Esophagus muscularis mucosa (tissue), 4 donors: ENCODE results near the gene CLN5. TPM values are rescaled to one million over a fixed set of nuclear protein-coding genes. Genes with fewer than 3 reads are reported as not detected.
"Not testable (repeated sequence)": the region's sequence is repeated elsewhere in the genome, so short reads cannot be mapped to it uniquely, and the experiment has no call there.

Experiments used
- DNase-seq: peaks from one replicate; pipeline ENCODE4 v3.0.0-alpha.2; 2017; ENCODE audit errors: extremely low spot score
- H3K27ac ChIP-seq, 4 donors: fragments of 200-600 bp; sonication (generic); replicated peaks in 1 of 4; 1 replicate in 3 of 4; 2 replicates in 1 of 4; pipeline ENCODE4 v1.5.1; 2016 to 2019; ENCODE audit warnings: mild to moderate bottlenecking in 1 of 4
- H3K27me3 ChIP-seq, 4 donors: fragments of 200-600 bp; sonication (generic); one replicate each; pipeline versions ENCODE4 v1.5.1 to v1.6.0; 2016 to 2019
- H3K36me3 ChIP-seq, 4 donors: fragments of 200-600 bp; sonication (generic); one replicate each; pipeline ENCODE4 v1.5.1; 2016 to 2019
- H3K4me1 ChIP-seq, 4 donors: fragments of 200-600 bp; sonication (generic); one replicate each; pipeline ENCODE4 v1.5.1; 2016 to 2019
- H3K4me3 ChIP-seq, 4 donors: fragments of 200-600 bp; sonication (generic); 1 replicate in 2 of 4; 2 replicates in 2 of 4; pipeline ENCODE4 v1.5.1; 2016 to 2019; ENCODE audit warnings: mild to moderate bottlenecking in 4 of 4, moderate library complexity in 1 of 4
- H3K9me3 ChIP-seq, 4 donors: fragments of 200-600 bp; sonication (generic); 1 replicate in 3 of 4; 2 replicates in 1 of 4; pipeline ENCODE4 v1.5.1; 2016 to 2019
- EP300 ChIP-seq: sonication (generic); formaldehyde crosslinking; IDR thresholded peaks from one replicate; pipeline ENCODE4 v1.6.1; 2017; ENCODE audit warnings: antibody characterized with exemption
- POLR2A ChIP-seq: fragments of 450-650 bp; IDR thresholded peaks from one replicate; pipeline ENCODE4 v1.6.1; 2017; ENCODE audit warnings: antibody characterized with exemption, moderate library complexity, mild to moderate bottlenecking, low read depth
- POLR2AphosphoS5 ChIP-seq, 2 donors: sonication (generic); formaldehyde crosslinking; IDR thresholded peaks; one replicate each; pipeline ENCODE4 v1.6.1; 2017; ENCODE audit warnings: antibody characterized with exemption in 2 of 2
- WGBS: methylation state at CpG from one replicate; pipeline ENCODE4 v1.1.5; 2018; 5-methylcytosine and 5-hydroxymethylcytosine counted together
- intact Hi-C: fragments of 100-400 bp; cut with DNase I; formaldehyde crosslinking; loops from one replicate; pipeline ENCODE4 v1.15.1; 2023
- total RNA-seq, 4 donors: library from RNA; depleted of rRNA; stranded (reverse); fragments of >200 nt; gene quantifications; one replicate each; pipeline versions ENCODE4 v1.1.0 to v1.2.1, GENCODE V29; 2016
- TF ChIP-seq, protein P1 (sequence below), 3 experiments: fragments of 200-600 bp in 2 of 3; fragments of 450-650 bp in 1 of 3; sonication (generic) in 2 of 3; IDR thresholded peaks; one replicate each; pipeline ENCODE4 v1.5.1; 2017 to 2019; ENCODE audit warnings: antibody characterized with exemption in 3 of 3, mild to moderate bottlenecking in 2 of 3, moderate library complexity in 1 of 3

Gene CLN5
- total RNA-seq, 4 donors from 2014 or later: 17.6 to 26.2 (median 19.8) TPM

GRCh38 chr13:77001540-77001939 lies 9.7 kb downstream of the CLN5 start:
- Histone ChIP-seq H3K36me3 (peaks cover 2 to 60% (median 34%) of the 10 kb centered on the region in 4 donors), H3K9me3 (no peaks in the 10 kb centered on the region), H3K4me3 (no peak overlapping the region), H3K27me3 (no peaks in the 10 kb centered on the region), H3K27ac (peak overlapping the region in 1 of 4 donors; percentile 31), H3K4me1 (peaks cover 8 to 72% (median 54%) of the 10 kb centered on the region in 4 donors)
- 65% methylated on average over 4 of the region's 4 CpGs for WGBS
- TF ChIP-seq POLR2AphosphoS5 (IDR thresholded peaks at IDR 0.05) (no peak), POLR2A (no peak), EP300 (no peak)
- TF ChIP-seq, protein P1, sequence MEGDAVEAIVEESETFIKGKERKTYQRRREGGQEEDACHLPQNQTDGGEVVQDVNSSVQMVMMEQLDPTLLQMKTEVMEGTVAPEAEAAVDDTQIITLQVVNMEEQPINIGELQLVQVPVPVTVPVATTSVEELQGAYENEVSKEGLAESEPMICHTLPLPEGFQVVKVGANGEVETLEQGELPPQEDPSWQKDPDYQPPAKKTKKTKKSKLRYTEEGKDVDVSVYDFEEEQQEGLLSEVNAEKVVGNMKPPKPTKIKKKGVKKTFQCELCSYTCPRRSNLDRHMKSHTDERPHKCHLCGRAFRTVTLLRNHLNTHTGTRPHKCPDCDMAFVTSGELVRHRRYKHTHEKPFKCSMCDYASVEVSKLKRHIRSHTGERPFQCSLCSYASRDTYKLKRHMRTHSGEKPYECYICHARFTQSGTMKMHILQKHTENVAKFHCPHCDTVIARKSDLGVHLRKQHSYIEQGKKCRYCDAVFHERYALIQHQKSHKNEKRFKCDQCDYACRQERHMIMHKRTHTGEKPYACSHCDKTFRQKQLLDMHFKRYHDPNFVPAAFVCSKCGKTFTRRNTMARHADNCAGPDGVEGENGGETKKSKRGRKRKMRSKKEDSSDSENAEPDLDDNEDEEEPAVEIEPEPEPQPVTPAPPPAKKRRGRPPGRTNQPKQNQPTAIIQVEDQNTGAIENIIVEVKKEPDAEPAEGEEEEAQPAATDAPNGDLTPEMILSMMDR (IDR thresholded peaks at IDR 0.05): no peak
- intact Hi-C loops: no loop called here
- DNase-seq: no peak

- no peak for DNase-seq
- Histone ChIP-seq H3K27me3 (no peaks in the 10 kb centered on the region), H3K4me1 (peaks cover 8 to 73% (median 58%) of the 10 kb centered on the region in 4 donors), H3K36me3 (peaks cover 0 to 58% (median 35%) of the 10 kb centered on the region in 4 donors), H3K4me3 (no peak overlapping the region), H3K27ac (peak overlapping the region in 2 of 4 donors; percentile 16 to 31), H3K9me3 (no peaks in the 10 kb centered on the region)
- 58% methylated on average over 4 of the region's 4 CpGs for WGBS
- TF ChIP-seq, protein P1 (IDR thresholded peaks at IDR 0.05): no peak
- TF ChIP-seq POLR2AphosphoS5 (IDR thresholded peaks at IDR 0.05) (no peak), EP300 (no peak), POLR2A (no peak)
- intact Hi-C loops: no loop called here
These were observed 10.2 kb downstream of the CLN5 start for GRCh38 chr13:77001963-77002587.

- 67% methylated on average over 7 of the region's 7 CpGs for WGBS
- H3K4me1 ChIP-seq: peaks cover 8 to 75% (median 64%) of the 10 kb centered on the region in 4 donors
- peak overlapping the region in 2 of 4 donors; percentile 16 to 31 for H3K27ac ChIP-seq
- H3K27me3 ChIP-seq: no peaks in the 10 kb centered on the region
- H3K36me3 ChIP-seq: peaks cover 0 to 59% (median 38%) of the 10 kb centered on the region in 4 donors
- no peak for TF ChIP-seq POLR2A
- TF ChIP-seq, protein P1 (IDR thresholded peaks at IDR 0.05): peak; percentile 48 to 74 (median 55)
- no peaks in the 10 kb centered on the region for H3K9me3 ChIP-seq
- DNase-seq: no peak
- no peak overlapping the region for H3K4me3 ChIP-seq
- intact Hi-C loops: no loop called here
These were observed 10.8 kb downstream of the CLN5 start for GRCh38 chr13:77002590-77003190.

- H3K27ac ChIP-seq, H3K27me3 ChIP-seq, H3K9me3 ChIP-seq, H3K4me3 ChIP-seq, intact Hi-C loops, DNase-seq: not testable (repeated sequence)
- Histone ChIP-seq H3K4me1 (peaks cover 12 to 65% (median 51%) of the 10 kb centered on the region in 4 donors), H3K36me3 (peaks cover 21 to 73% (median 57%) of the 10 kb centered on the region in 4 donors)
- WGBS: 99% methylated on average over 3 of the region's 4 CpGs
These were observed 16.5 kb downstream of the CLN5 start for GRCh38 chr13:77008337-77008736.

DNA sequence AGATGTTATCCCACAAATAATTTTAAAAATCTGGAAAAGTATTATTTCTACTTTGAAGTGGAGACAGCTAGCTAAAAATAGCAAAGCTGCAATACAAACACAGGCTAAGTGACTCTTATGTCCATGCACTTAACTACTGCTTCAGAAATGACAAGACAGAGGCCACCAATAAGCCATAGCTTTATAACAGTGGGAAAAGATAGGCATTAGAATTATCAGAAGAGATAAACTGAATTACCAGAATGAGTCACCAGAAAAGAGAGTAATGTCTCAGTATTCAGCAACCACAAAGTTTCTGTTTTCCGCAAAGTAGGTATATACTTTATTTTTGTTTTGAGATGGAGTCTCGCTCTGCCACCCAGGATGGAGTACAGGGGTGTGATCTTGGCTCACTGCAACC lies 17.1 kb downstream of the CLN5 start:
- Histone ChIP-seq H3K9me3 (no peaks in the 10 kb centered on the region), H3K4me1 (peaks cover 15 to 67% (median 47%) of the 10 kb centered on the region in 4 donors), H3K4me3 (no peak overlapping the region), H3K36me3 (peaks cover 28 to 75% (median 60%) of the 10 kb centered on the region in 4 donors), H3K27ac (no peak overlapping the region), H3K27me3 (no peaks in the 10 kb centered on the region)
- no peak for DNase-seq
- intact Hi-C loops: no loop called here
- WGBS: 98% methylated on average over 2 of the region's 2 CpGs
- TF ChIP-seq POLR2AphosphoS5 (IDR thresholded peaks at IDR 0.05) (no peak), POLR2A (no peak), EP300 (no peak)
- TF ChIP-seq, protein P1 (IDR thresholded peaks at IDR 0.05): no peak

DNA sequence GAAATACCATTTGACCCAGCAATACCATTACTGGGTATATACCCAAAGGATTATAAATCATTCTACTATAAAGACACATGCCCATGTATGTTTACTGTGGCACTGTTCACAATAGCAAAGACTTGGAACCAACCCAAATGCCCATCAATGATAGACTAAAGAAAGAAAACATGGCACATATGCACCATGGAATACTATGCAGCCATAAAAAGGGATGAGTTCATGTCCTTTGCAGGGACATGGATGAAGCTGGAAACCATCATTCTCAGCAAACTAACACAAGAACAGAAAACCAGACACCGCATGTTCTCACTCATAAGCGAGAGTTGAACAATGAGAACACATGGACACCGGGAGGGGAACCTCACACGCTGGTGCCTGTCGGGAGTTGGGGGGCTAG lies 17.8 kb downstream of the CLN5 start:
- DNase-seq, H3K4me3 ChIP-seq, H3K27me3 ChIP-seq, H3K9me3 ChIP-seq, intact Hi-C loops, H3K27ac ChIP-seq: not testable (repeated sequence)
- whole genome bisulfite sequencing: 86% methylated on average over 5 of the region's 5 CpGs
- H3K4me1 ChIP-seq: peaks cover 22 to 65% (median 47%) of the 10 kb centered on the region in 4 donors
- H3K36me3 ChIP-seq: peaks cover 35 to 82% (median 66%) of the 10 kb centered on the region in 4 donors
